Trophoblast cell (in vitro differentiated cells and primary cell): Measurements from ENCODE around the gene PRKCH.

Experiments
- DNase-seq, 2 donors: peaks; one replicate each; pipeline ENCODE4 v3.0.0-alpha.2; 2016
- H2AFZ ChIP-seq: 2 replicates; pipeline ENCODE4 v1.6.1; 2013; ENCODE audit warnings: low read length, moderate library complexity, mild to moderate bottlenecking; ENCODE audit not compliant: insufficient read depth, poor library complexity
- H2AK5ac ChIP-seq: 2 replicates; pipeline ENCODE4 v1.6.1; 2013; ENCODE audit warnings: mild to moderate bottlenecking, low read length
- H2BK120ac ChIP-seq: 2 replicates; pipeline ENCODE4 v1.6.1; 2013; ENCODE audit warnings: low read length, mild to moderate bottlenecking, moderate library complexity; ENCODE audit not compliant: insufficient read depth, poor library complexity
- H2BK12ac ChIP-seq: 2 replicates; pipeline ENCODE4 v1.6.1; 2013; ENCODE audit warnings: mild to moderate bottlenecking, low read length, moderate library complexity
- H2BK5ac ChIP-seq: 2 replicates; pipeline ENCODE4 v1.6.1; 2013; ENCODE audit warnings: low read length, low read depth, moderate library complexity, mild to moderate bottlenecking; ENCODE audit not compliant: poor library complexity
- H3K14ac ChIP-seq: 2 replicates; pipeline ENCODE4 v1.6.1; 2013; ENCODE audit warnings: mild to moderate bottlenecking, low read length
- H3K18ac ChIP-seq: 2 replicates; pipeline ENCODE4 v1.6.1; 2013; ENCODE audit warnings: mild to moderate bottlenecking, low read length
- H3K23ac ChIP-seq: 2 replicates; pipeline ENCODE4 v1.6.1; 2013; ENCODE audit warnings: low read length
- H3K27ac ChIP-seq: 2 replicates; pipeline ENCODE4 v1.5.1; 2013; ENCODE audit warnings: low read depth, mild to moderate bottlenecking, inconsistent platforms, low read length, moderate library complexity
- H3K27me3 ChIP-seq: 2 replicates; pipeline ENCODE4 v1.6.1; 2013; ENCODE audit warnings: inconsistent platforms, mild to moderate bottlenecking, low read length, moderate library complexity; ENCODE audit not compliant: insufficient read depth
- H3K36me3 ChIP-seq, 2 experiments: 1 replicate in 1 of 2; 2 replicates in 1 of 2; pipeline ENCODE4 v1.6.1; 2013; ENCODE audit warnings: low read length in 2 of 2, mild to moderate bottlenecking in 2 of 2, moderate library complexity in 1 of 2; ENCODE audit not compliant: insufficient read depth in 2 of 2, control insufficient read depth in 1 of 2
- H3K4ac ChIP-seq: 2 replicates; pipeline ENCODE4 v1.6.1; 2013; ENCODE audit warnings: low read depth, mild to moderate bottlenecking, low read length, moderate library complexity
- H3K4me1 ChIP-seq, 2 experiments: 1 replicate in 1 of 2; 2 replicates in 1 of 2; pipeline ENCODE4 v1.6.1; 2013; ENCODE audit warnings: low read length in 2 of 2, mild to moderate bottlenecking in 2 of 2, moderate library complexity in 1 of 2; ENCODE audit not compliant: insufficient read depth in 2 of 2, control insufficient read depth in 1 of 2
- H3K4me2 ChIP-seq: 2 replicates; pipeline ENCODE4 v1.6.1; 2013; ENCODE audit warnings: inconsistent platforms, mild to moderate bottlenecking, low read length, moderate library complexity
- H3K4me3 ChIP-seq: 2 replicates; pipeline ENCODE4 v1.5.1; 2013; ENCODE audit warnings: mild to moderate bottlenecking, low read depth, low read length, inconsistent platforms
- H3K79me1 ChIP-seq: one replicate; pipeline ENCODE4 v1.6.1; 2013; ENCODE audit warnings: low read length
- H3K79me2 ChIP-seq: 2 replicates; pipeline ENCODE4 v1.6.1; 2013; ENCODE audit warnings: low read length, mild to moderate bottlenecking; ENCODE audit not compliant: control insufficient read depth, insufficient read depth, poor library complexity
- H3K9ac ChIP-seq: 2 replicates; pipeline ENCODE4 v1.6.1; 2013; ENCODE audit warnings: mild to moderate bottlenecking, low read length
- H3K9me3 ChIP-seq: 2 replicates; pipeline ENCODE4 v1.6.1; 2013; ENCODE audit warnings: low read depth, mild to moderate bottlenecking, control low read depth, inconsistent platforms, low read length; ENCODE audit not compliant: insufficient read depth
- H4K12ac ChIP-seq: 2 replicates; pipeline ENCODE4 v1.6.1; 2013; ENCODE audit warnings: low read depth, mild to moderate bottlenecking, low read length, moderate library complexity
- H4K8ac ChIP-seq: 2 replicates; pipeline ENCODE4 v1.6.1; 2013; ENCODE audit warnings: low read depth, mild to moderate bottlenecking, low read length, moderate library complexity
- H4K91ac ChIP-seq: one replicate; pipeline ENCODE4 v1.6.1; 2013; ENCODE audit warnings: low read depth, mild to moderate bottlenecking, low read length, moderate library complexity
- WGBS: extraction: QIAGEN DNeasy Blood & Tissue Kit; methylation state at CpG from one replicate; pipeline ENCODE4 v1.1.7; 2013; ENCODE audit warnings: missing lambda C conversion rate; ENCODE audit not compliant: insufficient read length, insufficient coverage; ENCODE audit errors: extremely low coverage; 5-methylcytosine and 5-hydroxymethylcytosine counted together

PRKCH gene

GRCh38 chr14:61333087-61333486 lies 11.7 kb downstream of the PRKCH start:
- Histone ChIP-seq H4K12ac (no peak overlapping the region), H3K4me3 (no peak overlapping the region), H4K91ac (no peak overlapping the region), H4K8ac (no peak overlapping the region), H3K23ac (no peak overlapping the region), H3K79me1 (peaks cover 15% of the 10 kb centered on the region), H3K27me3 (no peaks in the 10 kb centered on the region), H3K18ac (no peak overlapping the region), H3K79me2 (peaks cover 16% of the 10 kb centered on the region), H2BK12ac (no peak overlapping the region), H3K4ac (no peak overlapping the region), H2BK120ac (no peak overlapping the region), H3K4me1 (peaks cover 15 to 19% of the 10 kb centered on the region in 2 experiments), H3K9me3 (no peaks in the 10 kb centered on the region), H2BK5ac (no peak overlapping the region), H3K14ac (no peak overlapping the region), H3K27ac (no peak overlapping the region), H2AFZ (no peak overlapping the region), H3K9ac (no peak overlapping the region), H3K36me3 (peaks cover 0 to 3% of the 10 kb centered on the region in 2 experiments), H2AK5ac (no peak overlapping the region), H3K4me2 (no peak overlapping the region)
- DNase-seq = no peak
- no CpG with 5 or more reads among the region's 1 CpG for WGBS

GRCh38 chr14:61334197-61334701 lies 12.9 kb downstream of the PRKCH start:
- H2BK12ac ChIP-seq = peak overlapping the region; percentile 66
- H3K4me3 ChIP-seq = no peak overlapping the region
- H3K27ac ChIP-seq = peak overlapping the region; percentile 32
- H3K14ac ChIP-seq = peak overlapping the region; percentile 13
- H4K8ac ChIP-seq = no peak overlapping the region
- H3K36me3 ChIP-seq = peaks cover 0 to 3% of the 10 kb centered on the region in 2 experiments
- H3K4me1 ChIP-seq = peaks cover 18 to 21% of the 10 kb centered on the region in 2 experiments
- DNase-seq = no peak
- peaks cover 17% of the 10 kb centered on the region for H3K79me1 ChIP-seq
- no CpG with 5 or more reads among the region's 11 CpGs for WGBS
- H3K4me2 ChIP-seq = peak overlapping the region; percentile 6
- no peaks in the 10 kb centered on the region for H3K27me3 ChIP-seq
- peak overlapping the region; percentile 40 for H3K9ac ChIP-seq
- H4K91ac ChIP-seq = peak overlapping the region; percentile 1
- peak overlapping the region; percentile 42 for H3K18ac ChIP-seq
- peak overlapping the region; percentile 56 for H3K23ac ChIP-seq
- no peak overlapping the region for H2AFZ ChIP-seq
- peak overlapping the region; percentile 36 for H2AK5ac ChIP-seq
- no peak overlapping the region for H2BK120ac ChIP-seq
- H3K9me3 ChIP-seq = no peaks in the 10 kb centered on the region
- H3K79me2 ChIP-seq = peaks cover 19% of the 10 kb centered on the region
- peak overlapping the region; percentile 0 for H2BK5ac ChIP-seq
- no peak overlapping the region for H4K12ac ChIP-seq
- H3K4ac ChIP-seq = peak overlapping the region; percentile 68

GRCh38 chr14:61335049-61335448 lies 13.7 kb downstream of the PRKCH start:
- H3K9ac ChIP-seq = no peak overlapping the region
- no peak overlapping the region for H3K18ac ChIP-seq
- no peaks in the 10 kb centered on the region for H3K27me3 ChIP-seq
- WGBS = no CpG with 5 or more reads among the region's 3 CpGs
- H3K14ac ChIP-seq = no peak overlapping the region
- H2AFZ ChIP-seq = no peak overlapping the region
- H3K9me3 ChIP-seq = no peaks in the 10 kb centered on the region
- peaks cover 18 to 21% of the 10 kb centered on the region in 2 experiments for H3K4me1 ChIP-seq
- no peak overlapping the region for H3K4ac ChIP-seq
- H3K4me2 ChIP-seq = no peak overlapping the region
- H3K27ac ChIP-seq = no peak overlapping the region
- no peak overlapping the region for H4K12ac ChIP-seq
- no peak overlapping the region for H2BK120ac ChIP-seq
- H3K23ac ChIP-seq = no peak overlapping the region
- peaks cover 22% of the 10 kb centered on the region for H3K79me2 ChIP-seq
- H3K36me3 ChIP-seq = peaks cover 0 to 3% of the 10 kb centered on the region in 2 experiments
- H2AK5ac ChIP-seq = no peak overlapping the region
- H2BK5ac ChIP-seq = no peak overlapping the region
- no peak overlapping the region for H3K4me3 ChIP-seq
- H4K8ac ChIP-seq = no peak overlapping the region
- no peak for DNase-seq
- no peak overlapping the region for H2BK12ac ChIP-seq
- H4K91ac ChIP-seq = no peak overlapping the region
- peaks cover 15% of the 10 kb centered on the region for H3K79me1 ChIP-seq

GRCh38 chr14:61335671-61336275 lies 14.4 kb downstream of the PRKCH start:
- no peak overlapping the region for H3K4me2 ChIP-seq
- H2BK12ac ChIP-seq = no peak overlapping the region
- peak overlapping the region; percentile 34 for H3K4ac ChIP-seq
- no peak overlapping the region for H3K23ac ChIP-seq
- H2AFZ ChIP-seq = no peak overlapping the region
- no peaks in the 10 kb centered on the region for H3K27me3 ChIP-seq
- no peak overlapping the region for H4K12ac ChIP-seq
- H3K14ac ChIP-seq = no peak overlapping the region
- H3K4me1 ChIP-seq = peaks cover 18 to 24% of the 10 kb centered on the region in 2 experiments
- WGBS = no CpG with 5 or more reads among the region's 1 CpG
- no peak overlapping the region for H3K4me3 ChIP-seq
- H2BK120ac ChIP-seq = no peak overlapping the region
- no peak overlapping the region for H3K27ac ChIP-seq
- DNase-seq = no peak
- no peak overlapping the region for H2AK5ac ChIP-seq
- no peak overlapping the region for H3K18ac ChIP-seq
- no peak overlapping the region for H4K91ac ChIP-seq
- H3K79me2 ChIP-seq = peaks cover 24% of the 10 kb centered on the region
- peaks cover 0 to 3% of the 10 kb centered on the region in 2 experiments for H3K36me3 ChIP-seq
- no peaks in the 10 kb centered on the region for H3K9me3 ChIP-seq
- H4K8ac ChIP-seq = no peak overlapping the region
- H3K9ac ChIP-seq = no peak overlapping the region
- peaks cover 13% of the 10 kb centered on the region for H3K79me1 ChIP-seq
- H2BK5ac ChIP-seq = no peak overlapping the region
